ENCODE results near the gene HIF3A. TPM values are rescaled to one million over a fixed set of nuclear protein-coding genes. Genes with fewer than 3 reads are reported as not detected.

Gene HIF3A
- total RNA-seq, 1 experiment from 2014 or later: not detected

- POLR2A ChIA-PET: interaction anchor here (4.1 kb wide), 1 partner anchor 45 kb away, joined by 33 read pairs; no protein-coding TSS in a partner anchor
- peaks cover 18% of the 10 kb centered on the region for H3K36me3 Mint-ChIP-seq (ENCODE audit: insufficient read depth, unreplicated experiment)
- no TSS peak for BruUV-seq (replicated peaks)
- intact Hi-C loops (cut with micrococcal nuclease): no loop called here
- H3K27me3 Mint-ChIP-seq (ENCODE audit: insufficient read depth, unreplicated experiment): no peaks in the 10 kb centered on the region
- no peak overlapping the region for H3K27ac Mint-ChIP-seq (ENCODE audit: low read depth, unreplicated experiment)
- DNase-seq (ENCODE audit: unreplicated experiment): no peak
- H3K9me3 Mint-ChIP-seq (ENCODE audit: unreplicated experiment): no peaks in the 10 kb centered on the region
- peaks cover 21% of the 10 kb centered on the region for H3K4me1 Mint-ChIP-seq (ENCODE audit: insufficient read depth, unreplicated experiment)
- CTCF ChIA-PET: interaction anchor here (0.9 kb wide), 1 partner anchor 8 kb away, joined by 3 read pairs; no protein-coding TSS in a partner anchor
- no peak overlapping the region for H3K4me3 Mint-ChIP-seq (ENCODE audit: unreplicated experiment)
- no peak for TF ChIP-seq CTCF (IDR thresholded peaks at IDR 0.05; ENCODE audit: unreplicated experiment)
Observed at GRCh38 chr19:46344363-46344762, 47.5 kb downstream of the HIF3A start.

GRCh38 chr19:46345157-46345556 is 48.3 kb downstream of the HIF3A start:
- H3K36me3 Mint-ChIP-seq (ENCODE audit: insufficient read depth, unreplicated experiment): peaks cover 18% of the 10 kb centered on the region
- ChIA-PET CTCF (interaction anchor here (0.9 kb wide), 1 partner anchor 9 kb away, joined by 3 read pairs; no protein-coding TSS in a partner anchor), POLR2A (interaction anchor here (0.6 to 4.1 kb wide), 2 partner anchors 45 to 277 kb away, joined by 5 to 33 read pairs; no protein-coding TSS in a partner anchor)
- intact Hi-C loops (cut with micrococcal nuclease): no loop called here
- BruUV-seq (replicated peaks): no TSS peak
- no peaks in the 10 kb centered on the region for H3K9me3 Mint-ChIP-seq (ENCODE audit: unreplicated experiment)
- peak overlapping the region; percentile 100 for H3K4me3 Mint-ChIP-seq (ENCODE audit: unreplicated experiment)
- peaks cover 29% of the 10 kb centered on the region for H3K4me1 Mint-ChIP-seq (ENCODE audit: insufficient read depth, unreplicated experiment)
- H3K27me3 Mint-ChIP-seq (ENCODE audit: insufficient read depth, unreplicated experiment): no peaks in the 10 kb centered on the region
- no peak for TF ChIP-seq CTCF (IDR thresholded peaks at IDR 0.05; ENCODE audit: unreplicated experiment)
- no peak for DNase-seq (ENCODE audit: unreplicated experiment)
- H3K27ac Mint-ChIP-seq (ENCODE audit: low read depth, unreplicated experiment): peak overlapping the region; percentile 92

GRCh38 chr19:46346821-46347571 is 50.2 kb downstream of the HIF3A start, which contains the start of gene PPP5C:
Gene PPP5C (plus strand): TSS chr19:46347087. CDS start chr19:46347097, 10 bp downstream.
- peak; percentile 91 for DNase-seq (ENCODE audit: unreplicated experiment)
- Mint-ChIP-seq H3K36me3 (ENCODE audit: insufficient read depth, unreplicated experiment) (peaks cover 25% of the 10 kb centered on the region), H3K9me3 (ENCODE audit: unreplicated experiment) (no peaks in the 10 kb centered on the region), H3K27me3 (ENCODE audit: insufficient read depth, unreplicated experiment) (no peaks in the 10 kb centered on the region), H3K27ac (ENCODE audit: low read depth, unreplicated experiment) (peak within 1 kb of the TSS; percentile 92), H3K4me3 (ENCODE audit: unreplicated experiment) (peak within 1 kb of the TSS; percentile 100), H3K4me1 (ENCODE audit: insufficient read depth, unreplicated experiment) (peaks cover 42% of the 10 kb centered on the region)
- intact Hi-C loops (cut with micrococcal nuclease): loop anchor here (2.0 kb wide), 2 partner anchors 26 to 66 kb away; no protein-coding TSS in a partner anchor
- BruUV-seq (replicated peaks): TSS peak; percentile 57
- POLR2A ChIA-PET: interaction anchor here (0.6 to 4.1 kb wide), 8 partner anchors 9 to 1406 kb away, joined by 3 to 33 read pairs (median 4); no protein-coding TSS in a partner anchor
- CTCF ChIA-PET: interaction anchor here (0.6 to 2.8 kb wide), 27 partner anchors 11 to 975 kb away, joined by 3 to 18 read pairs (median 4); no protein-coding TSS in a partner anchor
- TF ChIP-seq CTCF (IDR thresholded peaks at IDR 0.05; ENCODE audit: unreplicated experiment): peak; percentile 73

GRCh38 chr19:46347572-46347883 is 50.7 kb downstream of the HIF3A start:
- peak overlapping the region; percentile 100 for H3K4me3 Mint-ChIP-seq (ENCODE audit: unreplicated experiment)
- H3K27ac Mint-ChIP-seq (ENCODE audit: low read depth, unreplicated experiment): peak overlapping the region; percentile 92
- peaks cover 30% of the 10 kb centered on the region for H3K36me3 Mint-ChIP-seq (ENCODE audit: insufficient read depth, unreplicated experiment)
- no peaks in the 10 kb centered on the region for H3K9me3 Mint-ChIP-seq (ENCODE audit: unreplicated experiment)
- DNase-seq (ENCODE audit: unreplicated experiment): no peak
- intact Hi-C loops (cut with micrococcal nuclease): loop anchor here (2.0 kb wide), 2 partner anchors 25 to 67 kb away; no protein-coding TSS in a partner anchor
- no TSS peak for BruUV-seq (replicated peaks)
- peaks cover 45% of the 10 kb centered on the region for H3K4me1 Mint-ChIP-seq (ENCODE audit: insufficient read depth, unreplicated experiment)
- no peaks in the 10 kb centered on the region for H3K27me3 Mint-ChIP-seq (ENCODE audit: insufficient read depth, unreplicated experiment)
- POLR2A ChIA-PET: interaction anchor here (0.9 to 4.1 kb wide), 7 partner anchors 20 to 67 kb away, joined by 3 to 33 read pairs (median 4); no protein-coding TSS in a partner anchor
- CTCF ChIA-PET: interaction anchor here (0.6 to 2.8 kb wide), 21 partner anchors 10 to 976 kb away, joined by 3 to 18 read pairs (median 4); no protein-coding TSS in a partner anchor
- TF ChIP-seq CTCF (IDR thresholded peaks at IDR 0.05; ENCODE audit: unreplicated experiment): no peak

Measured in MCF 10A (cell line).